ENCODE measurements around the gene AGA.

The AGA gene

DNA sequence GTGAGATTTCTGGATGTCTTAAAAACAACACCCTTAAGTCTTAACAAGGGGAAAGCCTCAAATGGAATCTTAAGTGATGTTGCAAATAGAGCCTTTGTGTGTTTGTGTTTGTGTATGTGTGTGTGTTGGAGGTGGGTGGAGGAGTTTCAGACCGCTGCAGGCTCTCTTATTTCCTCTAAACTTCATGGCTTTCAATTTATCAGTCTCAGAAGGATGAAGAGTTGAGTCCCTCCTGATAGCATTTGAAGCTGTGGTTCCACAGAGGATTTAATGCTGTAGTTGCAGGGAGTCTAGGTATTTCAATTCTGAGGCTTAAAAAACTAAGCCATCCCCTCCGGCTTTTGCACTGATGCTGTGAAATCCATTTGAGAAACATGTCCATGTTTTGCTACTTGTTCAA lies 4.3 kb upstream of the AGA start:
- no peak for DNase-seq

- no peak for DNase-seq
These were observed 2.9 kb upstream of the AGA start for GRCh38 chr4:177444911-177445736.

DNA sequence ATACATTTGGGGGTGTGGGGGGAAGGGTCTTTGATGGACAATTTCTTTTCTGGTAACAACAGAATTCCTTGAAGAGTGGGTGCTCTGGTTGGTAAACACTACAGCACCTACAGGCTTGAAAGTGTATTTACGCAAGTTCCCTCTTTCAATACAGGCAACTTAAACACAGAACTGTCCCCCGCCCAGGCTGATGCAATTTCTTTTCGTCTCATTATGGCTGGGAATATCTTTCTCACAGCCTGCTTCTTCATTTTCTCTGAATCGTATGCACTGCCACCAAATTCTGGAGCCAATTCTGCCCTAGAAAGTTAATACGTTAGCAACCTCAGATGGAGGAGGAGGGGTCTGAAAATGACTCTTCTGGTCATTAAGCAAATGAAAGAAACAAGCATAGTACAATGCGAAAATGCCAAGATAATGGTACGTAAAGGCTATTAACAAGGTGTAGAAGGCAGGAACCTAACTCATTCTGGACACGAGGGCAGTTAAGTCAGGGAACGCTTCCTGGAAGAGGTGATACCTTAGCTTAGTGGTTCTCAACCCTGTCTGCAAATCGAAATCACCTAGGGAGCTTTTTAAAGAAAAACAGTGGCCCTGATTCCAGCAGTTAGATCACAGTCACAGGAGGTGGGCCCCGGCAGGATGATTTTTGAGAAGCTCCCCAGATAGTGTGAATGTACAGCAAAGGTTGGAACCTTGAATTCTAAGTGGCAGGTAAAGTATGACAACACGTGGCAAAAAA lies 1.0 kb downstream of the AGA start:
- DNase-seq, result peak; percentile 52

GRCh38 chr4:177436456-177436855 lies 5.8 kb downstream of the AGA start:
- no peak for DNase-seq

GRCh38 chr4:177434667-177435066 lies 7.6 kb downstream of the AGA start:
- no peak for DNase-seq

DNA sequence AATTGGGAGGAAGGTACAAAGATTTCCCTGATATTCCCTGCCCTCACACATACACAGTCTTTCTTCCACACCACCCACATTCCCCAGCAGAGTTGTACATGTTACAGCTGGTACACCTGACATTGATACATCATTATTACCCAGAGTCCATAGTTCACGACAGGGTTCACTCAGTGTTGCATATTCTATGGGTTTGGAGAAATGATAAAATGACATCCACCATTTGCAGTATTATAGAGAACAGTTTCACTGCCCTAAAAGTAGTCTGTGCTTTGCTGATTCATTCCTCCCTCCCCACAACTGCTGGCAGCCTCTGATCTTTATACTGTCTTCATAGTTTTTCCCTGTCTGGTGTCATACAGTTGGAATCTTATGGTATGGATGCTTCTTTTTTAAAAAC lies 15.0 kb downstream of the AGA start:
- no peak for DNase-seq

GRCh38 chr4:177419434-177419833 lies 22.8 kb downstream of the AGA start:
- DNase-seq, result no peak

GRCh38 chr4:177413656-177414055 lies 28.6 kb downstream of the AGA start:
- DNase-seq, result no peak

DNA sequence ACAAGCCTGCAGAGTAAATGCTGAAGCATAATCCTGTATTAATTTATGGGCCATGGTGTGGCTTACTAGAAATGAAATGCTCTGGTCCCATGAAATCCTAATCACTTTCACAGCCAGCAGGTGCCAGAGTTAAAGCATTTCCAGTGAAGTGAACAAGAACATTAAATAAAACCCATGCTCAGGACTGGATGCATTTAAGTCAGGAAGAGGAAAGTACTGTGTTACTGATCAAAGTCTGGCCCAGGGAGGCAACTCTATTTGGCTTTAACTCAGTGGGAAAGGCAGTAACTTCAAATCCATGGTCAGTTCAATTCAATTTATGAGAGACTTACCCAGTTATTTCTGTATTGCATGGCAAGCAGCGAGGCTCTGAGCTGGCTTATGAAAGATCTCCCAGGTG lies 29.2 kb downstream of the AGA start:
- no peak for DNase-seq

GRCh38 chr4:177411996-177412395 lies 30.2 kb downstream of the AGA start:
- no peak for DNase-seq

GRCh38 chr4:177410566-177410965 lies 31.7 kb downstream of the AGA start:
- peak; percentile 26 for DNase-seq

DNA sequence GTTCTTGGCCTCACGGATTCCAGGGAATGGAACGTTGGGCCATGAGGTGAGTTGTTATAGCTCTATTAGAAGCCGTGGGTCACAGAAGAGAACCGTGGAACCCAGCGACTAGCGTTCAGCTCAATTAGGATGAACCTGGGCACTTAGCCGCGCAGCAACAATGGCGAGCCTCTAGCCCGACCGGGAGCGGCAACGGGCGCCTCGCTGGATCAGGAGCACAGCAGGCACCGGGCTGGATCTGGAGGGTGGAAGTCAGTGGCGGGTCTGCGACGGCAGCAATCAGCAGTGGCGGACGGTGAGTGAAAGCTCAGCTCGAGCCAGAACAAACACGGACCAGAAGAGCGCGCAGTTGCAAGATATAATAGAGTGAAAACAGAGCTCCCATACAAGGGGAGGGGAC lies 34.2 kb downstream of the AGA start:
- DNase-seq, result no peak

DNA sequence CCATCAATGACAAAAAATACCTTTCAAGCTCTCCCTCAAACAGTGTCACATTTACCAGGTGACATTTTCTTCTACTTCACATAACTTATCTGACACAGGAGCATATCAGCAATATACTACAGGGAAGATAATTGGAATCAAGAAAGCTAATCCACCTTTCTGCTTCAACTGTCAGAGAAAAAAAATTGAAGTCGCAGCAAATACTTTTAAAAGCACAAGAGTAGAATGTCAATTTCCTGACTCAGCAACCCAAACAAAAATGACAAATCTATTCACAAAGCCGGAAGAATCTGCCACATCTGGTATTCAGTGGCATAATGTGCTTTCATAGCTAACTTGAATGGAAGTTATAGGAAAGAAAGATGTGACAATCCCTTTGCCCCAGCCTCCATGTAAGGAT lies 36.7 kb downstream of the AGA start:
- DNase-seq, result no peak

DNA sequence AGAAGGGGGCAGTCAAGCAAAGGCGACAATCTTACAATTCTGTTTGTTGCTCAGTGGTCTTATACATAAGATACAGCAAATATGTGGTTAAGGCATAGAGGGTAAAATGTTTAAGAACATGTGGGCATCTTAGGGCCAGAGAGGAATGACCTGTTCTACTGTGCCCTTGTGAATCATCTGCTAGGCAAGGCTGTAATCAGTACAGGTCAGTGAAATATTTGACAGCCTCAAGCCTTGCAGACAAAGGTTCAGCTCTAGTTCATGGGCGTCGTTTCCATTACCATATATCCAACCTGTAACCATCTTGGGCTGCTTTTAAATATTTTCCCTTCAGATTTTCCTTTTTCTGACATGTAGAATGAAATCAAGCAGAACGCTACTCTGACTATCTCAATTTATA lies 37.3 kb downstream of the AGA start:
- no peak for DNase-seq

DNA sequence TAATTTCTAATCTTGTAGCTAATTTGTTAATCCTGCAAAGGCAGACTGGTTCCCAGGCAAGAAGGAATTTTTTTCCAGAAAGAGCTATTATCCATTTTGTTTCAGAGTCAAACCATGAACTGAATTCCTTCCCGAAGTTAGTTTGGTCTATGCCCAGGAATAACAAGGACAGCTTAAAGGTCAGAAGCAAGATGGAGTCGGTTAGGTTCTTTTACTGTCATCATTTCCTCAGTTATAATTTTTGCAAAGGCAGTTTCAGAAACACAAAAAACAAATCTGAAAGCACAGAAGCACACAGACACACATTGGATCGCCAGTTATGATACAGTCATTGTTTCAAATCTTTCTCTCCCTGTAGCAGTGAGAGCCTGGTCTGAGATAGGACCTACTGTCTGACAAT lies 37.9 kb downstream of the AGA start:
- DNase-seq, result no peak

GRCh38 chr4:177403746-177404145 lies 38.5 kb downstream of the AGA start:
- no peak for DNase-seq

DNA sequence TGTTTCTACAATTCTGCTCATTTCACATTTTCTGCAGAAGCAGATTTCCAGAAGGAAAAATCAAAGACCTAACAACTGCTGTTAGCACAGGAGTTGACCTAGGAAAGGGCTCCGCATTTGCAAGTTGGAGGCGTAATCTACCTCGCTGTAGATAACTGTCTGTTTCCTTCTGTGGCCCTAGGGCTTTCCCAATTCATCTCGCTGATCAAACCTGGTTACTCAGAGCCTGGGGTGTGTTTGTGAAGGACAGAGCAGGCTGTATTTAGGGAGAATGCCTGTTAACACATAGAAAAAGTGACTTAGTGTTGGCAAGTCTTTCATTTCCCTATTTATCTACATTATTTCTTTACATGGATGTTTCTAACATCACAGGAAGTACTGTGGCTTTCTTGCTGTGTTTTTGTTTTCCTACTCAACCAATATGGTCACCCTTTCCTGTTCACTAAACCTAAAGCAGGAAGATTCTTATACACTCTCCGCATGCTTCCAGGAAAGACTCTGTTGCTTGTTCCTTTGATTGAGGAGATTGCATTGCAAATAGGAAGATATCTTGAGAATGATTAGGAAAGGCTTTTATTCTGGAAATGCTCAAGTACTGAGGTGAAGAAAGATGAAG lies 40.5 kb downstream of the AGA start:
- DNase-seq, result no peak

- DNase-seq, result no peak
These were observed 42.2 kb downstream of the AGA start for GRCh38 chr4:177400030-177400429.

DNA sequence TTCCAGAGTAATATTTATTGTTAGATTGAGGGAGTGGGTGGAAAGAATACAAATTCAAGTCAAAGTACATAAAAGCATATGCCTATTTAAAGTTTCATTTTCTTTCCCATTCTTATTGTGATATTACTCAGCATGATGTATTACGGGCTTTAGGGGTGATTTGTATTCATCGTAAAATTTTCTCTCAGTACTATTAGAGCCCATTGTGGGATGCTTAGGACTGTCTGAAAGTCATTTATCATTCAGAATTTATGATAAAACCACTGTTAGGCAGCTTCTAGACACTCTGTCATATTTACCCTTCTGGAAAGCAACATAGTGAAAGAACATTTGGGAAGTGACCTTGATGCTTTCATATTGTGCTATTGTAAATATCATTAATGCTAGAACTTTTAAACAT lies 45.9 kb downstream of the AGA start:
- DNase-seq, result no peak

- DNase-seq, result no peak
These were observed 49.0 kb downstream of the AGA start for GRCh38 chr4:177393236-177393635.

GRCh38 chr4:177391953-177392352 lies 50.3 kb downstream of the AGA start:
- peak; percentile 11 for DNase-seq

- DNase-seq, result no peak
These were observed 51.0 kb downstream of the AGA start for GRCh38 chr4:177391287-177391686.

DNA sequence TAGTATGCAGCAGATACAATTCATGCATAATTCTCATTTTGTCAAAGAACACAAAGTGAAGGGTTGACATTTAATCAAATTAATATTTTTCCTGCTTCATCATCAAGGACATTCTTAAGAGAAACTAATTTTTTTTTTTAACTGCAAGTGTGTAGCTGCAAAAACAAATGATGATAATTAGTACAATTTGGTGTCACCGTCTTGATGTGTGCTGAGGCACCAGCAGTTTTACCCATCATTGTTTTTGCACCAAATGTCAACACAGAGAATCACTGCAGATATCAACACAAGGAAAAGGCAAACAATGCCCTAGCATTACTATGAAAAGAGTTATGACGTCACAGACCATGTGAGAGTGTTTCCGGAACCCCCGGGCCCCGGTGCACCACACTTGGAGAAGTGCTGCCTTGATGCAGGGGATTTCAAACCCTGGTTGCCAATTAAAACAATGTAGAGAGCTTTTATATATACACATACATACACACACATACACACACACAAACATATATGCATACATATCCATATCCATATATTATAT lies 55.9 kb downstream of the AGA start:
- peak; percentile 53 for DNase-seq

Measured in DMS53 (cell line).